Putamen (tissue), 1 donor: Measurements from ENCODE around the gene ZDBF2.
"Not testable (repeated sequence)": the region's sequence is repeated elsewhere in the genome, so short reads cannot be mapped to it uniquely, and the experiment has no call there.

ENCODE experiments used
- DNase-seq: peaks from one replicate; pipeline ENCODE4 v3.0.0-alpha.2; 2016; ENCODE audit warnings: low spot score

The ZDBF2 gene

DNA sequence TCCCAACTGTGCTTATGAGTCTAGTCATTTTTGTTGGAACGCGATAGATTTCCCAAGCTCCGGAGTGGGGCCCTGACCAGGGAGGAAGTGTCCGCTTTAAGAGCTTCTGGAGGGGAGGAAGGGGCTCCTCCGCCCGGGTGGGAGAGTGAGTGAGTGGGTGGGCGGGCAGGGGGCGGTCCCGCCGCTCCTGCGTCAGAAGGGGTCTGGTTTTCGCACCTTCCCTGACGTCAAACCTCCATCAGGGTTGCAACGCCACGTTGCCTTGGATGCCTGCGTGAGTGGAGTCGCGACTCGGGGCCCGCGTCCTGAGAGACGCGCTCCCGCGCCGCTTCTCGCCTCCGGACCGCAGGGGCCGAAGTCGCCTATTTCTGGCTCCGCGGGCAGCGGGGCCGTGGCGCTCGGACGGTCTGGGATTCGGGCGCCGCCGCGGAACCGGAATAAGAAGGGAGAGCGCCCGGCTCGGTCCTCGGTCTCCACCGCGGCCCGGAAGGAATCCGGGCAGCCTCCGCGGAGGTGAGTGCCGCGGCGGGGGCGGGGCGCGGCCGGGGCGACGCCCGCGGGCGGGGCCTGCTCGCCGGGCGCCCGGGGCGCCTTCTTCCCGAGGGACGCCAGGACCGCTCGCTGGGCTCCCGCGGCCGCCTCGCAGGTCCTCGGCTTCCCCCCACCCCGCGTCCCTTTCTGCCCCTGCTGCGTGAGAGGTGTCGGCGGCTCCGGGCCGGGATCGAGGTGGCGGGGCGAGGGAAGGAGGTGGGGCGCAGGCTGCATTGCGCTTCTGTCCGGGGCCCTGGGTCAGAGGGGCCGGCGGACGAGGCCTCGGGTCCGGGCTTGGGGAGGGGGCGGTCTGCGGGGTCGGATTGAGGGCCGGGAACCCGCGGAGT lies at the start of gene ZDBF2:
Gene ZDBF2 (plus strand): TSS at position 230 of the 878 bp plus-strand sequence. CDS start 7,187 bp downstream, outside the sequence.
- peak; percentile 26 for DNase-seq

DNA sequence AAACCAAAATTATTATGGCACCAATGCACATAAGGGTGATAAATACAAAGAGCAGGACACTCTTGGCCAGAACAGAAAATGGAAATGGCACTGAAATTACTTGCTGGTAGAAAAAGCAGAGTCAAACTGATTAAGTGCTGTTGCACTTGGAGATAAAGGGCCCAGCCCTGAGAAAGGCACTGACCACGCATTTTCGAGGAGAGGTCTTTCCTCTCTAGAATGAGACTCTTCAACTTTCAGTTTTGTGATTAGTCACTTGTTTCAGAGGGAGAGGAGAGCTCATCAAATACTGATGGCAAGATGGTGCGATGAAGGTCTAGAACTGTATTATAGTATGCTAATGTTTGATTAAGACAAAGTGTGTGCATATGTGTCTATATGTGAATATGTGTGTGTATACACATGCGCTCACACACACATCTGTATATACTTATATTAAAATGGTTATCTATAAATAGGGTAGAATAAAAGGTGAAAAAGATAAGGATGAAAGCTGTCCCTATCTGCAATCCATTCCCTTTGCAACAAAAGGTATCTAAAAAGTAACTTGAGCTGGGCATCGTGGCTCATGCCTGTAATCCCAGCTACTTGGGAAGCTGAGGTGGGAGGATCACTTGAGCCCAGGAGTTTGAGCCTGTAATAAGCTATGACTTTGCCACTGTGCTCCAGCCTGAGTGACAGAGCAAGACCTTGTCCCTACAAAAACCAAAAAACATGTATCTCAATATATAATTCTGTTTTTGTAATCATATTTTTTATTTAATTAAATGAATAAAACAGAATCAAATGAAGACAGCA lies 48.8 kb upstream of the ZDBF2 start:
- no peak for DNase-seq

GRCh38 chr2:206228636-206229035 lies 45.8 kb upstream of the ZDBF2 start:
- not testable (repeated sequence) for DNase-seq

DNA sequence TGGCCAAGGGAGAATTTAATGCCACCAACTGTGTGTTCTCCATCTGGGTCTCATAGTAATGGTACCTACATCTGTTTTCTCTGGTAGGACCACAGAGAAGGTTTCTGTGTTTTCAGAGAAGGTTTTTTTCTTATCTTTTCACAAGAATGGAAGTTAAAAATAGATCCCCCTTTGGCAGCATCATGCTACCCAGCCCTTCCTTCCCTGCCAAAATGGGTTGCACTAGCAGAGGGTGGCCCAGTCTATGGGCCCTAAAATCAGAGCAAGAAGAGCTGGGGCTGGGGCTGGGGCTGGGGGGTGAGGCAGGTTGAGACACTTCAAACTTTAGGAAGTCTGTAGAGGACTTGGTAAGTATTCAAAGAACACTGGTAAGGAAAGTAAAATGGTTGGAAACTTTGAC lies 44.8 kb upstream of the ZDBF2 start:
- DNase-seq: no peak

GRCh38 chr2:206230060-206230762 lies 44.3 kb upstream of the ZDBF2 start:
- no peak for DNase-seq

- DNase-seq: peak; percentile 27
These were observed 42.7 kb upstream of the ZDBF2 start for GRCh38 chr2:206231669-206232286.

DNA sequence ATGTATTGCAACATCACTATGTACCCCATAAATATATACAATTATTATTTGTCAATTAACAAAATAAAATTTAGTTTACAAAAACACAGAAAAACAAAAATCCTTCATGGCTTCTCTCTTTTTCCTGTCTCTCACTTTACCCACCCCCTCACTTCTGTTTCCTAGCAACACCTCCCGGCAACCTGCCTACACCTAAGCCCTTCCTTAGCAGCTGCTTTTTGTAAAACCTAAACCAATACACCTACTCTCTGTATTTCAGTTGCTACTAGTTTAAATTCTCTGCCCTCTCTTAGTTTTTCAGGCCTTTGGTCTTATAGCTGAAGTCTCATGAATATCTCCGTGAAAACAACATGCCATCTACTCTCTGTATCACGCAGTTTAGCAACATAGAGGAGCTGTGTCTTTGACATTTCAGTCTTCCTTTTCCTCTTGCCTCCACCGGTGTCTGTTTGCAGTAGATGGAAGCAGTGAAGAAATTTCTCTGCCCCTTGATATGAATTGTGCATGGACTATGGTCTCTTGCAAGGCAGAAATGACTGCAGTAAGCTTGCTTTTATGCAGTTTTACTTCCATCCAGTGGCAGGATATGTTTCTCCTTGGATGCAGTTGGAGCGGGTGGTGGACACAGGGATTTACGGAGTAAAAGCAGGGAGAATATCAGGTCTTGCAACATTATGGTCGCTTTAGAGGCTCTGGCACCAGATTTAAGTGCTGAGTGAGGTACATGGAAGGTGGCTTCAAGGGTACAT lies 42.0 kb upstream of the ZDBF2 start:
- DNase-seq: peak; percentile 72

DNA sequence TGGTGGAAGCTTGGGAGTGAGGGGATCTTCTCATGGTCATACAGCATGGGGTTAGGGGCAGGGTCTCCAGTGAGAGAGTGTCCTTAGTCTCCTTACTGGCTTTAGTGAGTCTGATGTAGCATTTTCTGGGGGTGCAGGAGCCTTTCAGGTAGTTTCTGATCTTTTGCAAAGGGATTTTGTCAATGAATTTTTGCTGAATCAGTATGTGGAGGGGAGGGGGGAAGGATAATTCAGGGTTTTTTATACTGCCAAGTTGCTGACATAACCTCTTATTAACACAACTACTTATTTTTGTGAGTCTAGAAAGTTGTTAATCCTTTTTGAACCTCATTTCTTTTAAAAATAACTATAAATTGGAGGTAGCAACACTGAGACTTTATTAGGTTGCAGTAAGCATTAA lies 35.3 kb upstream of the ZDBF2 start:
- DNase-seq: no peak

GRCh38 chr2:206240327-206240726 lies 34.1 kb upstream of the ZDBF2 start:
- DNase-seq: no peak

- no peak for DNase-seq
These were observed 32.7 kb upstream of the ZDBF2 start for GRCh38 chr2:206241736-206242135.

DNA sequence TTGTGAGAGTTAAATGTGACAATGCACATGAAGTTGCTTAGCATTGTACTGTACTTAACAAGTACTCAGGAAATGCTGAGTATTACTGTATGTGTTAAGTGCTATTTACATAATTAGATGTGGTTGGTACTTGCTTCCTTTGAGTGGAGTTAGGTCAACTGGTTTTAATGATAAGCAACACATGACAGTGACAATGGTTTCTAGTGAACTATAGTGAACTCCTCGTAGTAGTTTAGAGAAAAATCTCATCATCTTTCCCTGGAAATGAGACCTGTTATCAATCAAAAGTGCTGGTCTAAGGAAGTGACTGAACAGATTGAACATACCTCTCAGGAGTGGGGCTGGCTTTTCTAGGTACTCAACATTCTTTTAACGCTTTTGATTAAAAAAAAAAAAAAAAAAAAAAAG lies 29.2 kb upstream of the ZDBF2 start:
- DNase-seq: no peak

- DNase-seq: no peak
These were observed 24.2 kb upstream of the ZDBF2 start for GRCh38 chr2:206250041-206250897.

DNA sequence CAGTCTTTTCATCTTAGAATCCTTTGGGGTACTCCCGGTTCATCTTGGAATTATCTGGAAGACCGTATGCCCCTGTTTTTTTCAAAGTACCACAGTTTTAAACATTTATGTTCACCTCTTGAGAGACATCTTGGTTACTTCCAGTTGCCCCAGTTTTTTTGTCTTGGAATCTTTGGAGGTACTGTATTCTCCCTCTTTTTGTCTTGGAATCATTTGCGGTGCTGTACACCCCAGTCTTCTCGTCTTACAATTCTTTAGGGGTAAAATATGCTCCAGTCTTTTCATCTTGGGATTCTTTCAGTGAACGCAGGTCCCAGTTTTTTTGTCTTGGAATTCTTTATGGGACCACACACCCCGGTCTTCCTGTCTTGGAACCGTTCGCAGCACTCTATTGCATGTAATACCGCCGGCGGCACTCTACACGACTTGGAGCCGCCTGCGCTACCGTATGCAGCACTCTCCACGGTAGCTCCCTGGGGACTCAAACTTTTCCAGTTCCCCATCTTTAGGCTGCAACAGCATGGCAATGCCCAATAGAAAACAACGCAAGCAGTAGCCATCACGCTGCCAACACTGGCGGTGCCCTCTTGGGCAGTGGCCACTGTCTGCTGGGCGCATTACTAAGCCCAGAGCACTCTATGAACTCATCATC lies 21.2 kb upstream of the ZDBF2 start:
- DNase-seq: no peak

DNA sequence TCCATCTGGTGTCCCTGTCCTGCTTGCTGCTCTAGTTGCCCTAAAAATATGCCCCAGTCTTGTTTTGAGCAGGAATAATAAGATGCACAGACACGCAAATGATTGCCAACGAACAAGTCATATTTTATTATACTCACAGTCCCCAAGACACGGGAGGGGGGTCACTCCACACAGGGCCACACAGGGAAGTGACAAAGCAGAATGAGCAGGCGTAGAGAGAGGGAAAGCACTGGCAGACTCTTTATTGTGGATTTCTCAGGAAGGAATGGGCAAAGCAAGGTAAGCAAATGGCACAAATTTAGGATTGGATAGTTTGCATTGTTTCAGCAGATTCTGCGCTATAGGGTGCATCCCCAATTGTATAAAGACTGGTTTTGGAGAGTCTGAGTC lies 20.7 kb upstream of the ZDBF2 start:
- DNase-seq: no peak

DNA sequence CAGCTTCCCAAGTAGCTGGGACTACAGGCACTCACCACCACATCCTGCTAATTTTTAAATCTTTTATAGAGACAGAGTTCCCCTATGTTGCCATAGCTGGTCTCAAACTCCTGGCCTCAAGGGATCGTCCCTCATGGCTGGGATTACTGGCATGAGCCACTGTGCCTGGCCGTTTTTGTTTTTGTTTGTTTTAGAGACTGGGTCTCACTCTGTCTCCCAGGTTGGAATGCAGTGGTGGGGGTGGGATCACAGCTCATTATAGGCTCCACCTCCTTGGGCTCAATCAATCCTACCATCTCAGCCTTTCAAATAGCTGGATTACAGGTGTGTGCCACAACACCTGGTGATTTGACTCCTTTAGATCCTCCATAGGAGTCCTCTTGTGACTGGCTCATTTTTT lies 19.5 kb upstream of the ZDBF2 start:
- no peak for DNase-seq

DNA sequence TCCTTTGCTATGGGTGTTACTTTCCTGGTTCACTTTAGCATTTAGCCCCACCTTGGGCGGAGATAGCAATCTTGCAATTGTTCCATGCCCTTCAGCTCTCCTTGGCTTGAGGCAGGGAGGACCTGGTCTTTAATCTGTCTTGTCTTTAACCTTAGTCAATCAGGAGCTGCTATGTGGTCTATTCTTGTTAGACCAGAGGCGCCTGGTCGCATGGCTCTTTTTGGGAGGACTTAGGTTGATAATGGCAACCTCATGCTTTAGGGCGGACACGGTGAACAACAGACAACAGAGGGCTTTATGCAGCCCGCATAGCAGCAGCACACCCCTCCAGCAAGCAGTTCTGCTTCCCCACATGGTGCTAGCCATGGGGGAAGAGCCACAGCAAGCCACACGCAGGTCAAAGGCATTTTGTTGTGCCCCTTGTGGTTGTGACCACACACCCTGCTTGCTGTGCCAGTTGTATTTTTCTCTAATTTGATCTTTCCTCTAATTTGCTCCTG lies 17.7 kb upstream of the ZDBF2 start:
- no peak for DNase-seq

GRCh38 chr2:206257350-206257749 lies 17.1 kb upstream of the ZDBF2 start:
- no peak for DNase-seq

DNA sequence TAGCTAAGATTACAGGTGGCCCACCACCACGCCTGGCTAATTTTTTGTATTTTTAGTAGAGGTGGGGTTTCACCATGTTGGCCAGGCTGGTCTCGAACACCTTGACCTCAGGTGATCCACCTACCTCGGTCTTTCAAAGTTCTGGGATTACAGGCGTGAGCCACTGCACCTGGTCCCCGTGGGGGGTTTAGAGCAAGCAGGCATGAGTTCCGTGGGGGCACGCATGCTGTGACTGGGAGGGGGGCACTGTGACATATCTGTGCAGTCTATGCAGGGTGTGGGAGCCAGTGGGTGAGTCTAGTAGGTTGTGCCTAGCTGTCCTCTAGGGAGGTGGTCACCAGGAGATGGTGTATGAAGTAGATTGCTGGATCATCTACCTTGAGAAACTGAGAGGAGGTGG lies 16.6 kb upstream of the ZDBF2 start:
- DNase-seq: no peak

GRCh38 chr2:206258615-206259014 lies 15.8 kb upstream of the ZDBF2 start:
- DNase-seq: not testable (repeated sequence)
